Measurements from ENCODE around the gene CIITA. TPM values are rescaled to one million over a fixed set of nuclear protein-coding genes. Genes with fewer than 3 reads are reported as not detected.
A peak's percentile ranks its signal among the peaks of the same experiment; 100 is the strongest.

Gene CIITA
- total RNA-seq, 4 donors from 2014 or later: 14.0 to 20.1 (median 17.9) TPM

- no peak for TF ChIP-seq POLR2A (IDR thresholded peaks at IDR 0.05)
- no peak for TF ChIP-seq CTCF (IDR thresholded peaks at IDR 0.05)
- no peak for DNase-seq (ENCODE audit: low spot score in 2 of 2)
- no peak overlapping the region for H3K4me3 ChIP-seq (ENCODE audit: low read depth, poor library complexity, severe bottlenecking)
- intact Hi-C loops (cut with DNase I; ENCODE audit: low total_unique reads): loop anchor here (10.0 kb wide), 2 partner anchors 426 to 746 kb away; no protein-coding TSS in a partner anchor
- WGBS, 2 donors: 83 to 90% methylated on average over 3 of the region's 3 CpGs
Measured at GRCh38 chr16:10968498-10968897, 91.5 kb downstream of the CIITA start.

GRCh38 chr16:10969615-10970014 lies 92.6 kb downstream of the CIITA start:
- 58 to 70% methylated on average over 1 of the region's 1 CpG for WGBS, 2 donors
- H3K4me3 ChIP-seq (ENCODE audit: low read depth, poor library complexity, severe bottlenecking): no peak overlapping the region
- DNase-seq (ENCODE audit: low spot score in 2 of 2): no peak
- intact Hi-C loops (cut with DNase I; ENCODE audit: low total_unique reads): loop anchor here (5.0 to 10.0 kb wide), 3 partner anchors 288 to 745 kb away; partner anchors contain the start of gene SOCS1
- TF ChIP-seq POLR2A (IDR thresholded peaks at IDR 0.05) (no peak), CTCF (IDR thresholded peaks at IDR 0.05) (no peak)

- TF ChIP-seq CTCF (IDR thresholded peaks at IDR 0.05): no peak
- no peak for TF ChIP-seq POLR2A (IDR thresholded peaks at IDR 0.05)
- no peak for DNase-seq (ENCODE audit: low spot score in 2 of 2)
- no peak overlapping the region for H3K4me3 ChIP-seq (ENCODE audit: low read depth, poor library complexity, severe bottlenecking)
- 82 to 90% methylated on average over 2 of the region's 2 CpGs for WGBS, 2 donors
- intact Hi-C loops (cut with DNase I; ENCODE audit: low total_unique reads): loop anchor here (5.0 kb wide), 1 partner anchor 287 kb away; the partner anchor contains the start of gene SOCS1
Measured at GRCh38 chr16:10970065-10970464, 93.1 kb downstream of the CIITA start.

- intact Hi-C loops (cut with DNase I; ENCODE audit: low total_unique reads): loop anchor here (5.0 kb wide), 1 partner anchor 286 kb away; the partner anchor contains the start of gene SOCS1
- 22 to 47% methylated on average over 3 of the region's 3 CpGs for WGBS, 2 donors
- TF ChIP-seq CTCF (IDR thresholded peaks at IDR 0.05) (peak in 1 of 3 donors; percentile 36), POLR2A (IDR thresholded peaks at IDR 0.05) (no peak)
- DNase-seq (ENCODE audit: low spot score in 2 of 2): peak in 1 of 2 donors; percentile 78
- no peak overlapping the region for H3K4me3 ChIP-seq (ENCODE audit: low read depth, poor library complexity, severe bottlenecking)
Measured at GRCh38 chr16:10971560-10971961, 94.6 kb downstream of the CIITA start.

- intact Hi-C loops (cut with DNase I; ENCODE audit: low total_unique reads): loop anchor here (5.0 kb wide), 1 partner anchor 285 kb away; the partner anchor contains the start of gene SOCS1
- TF ChIP-seq CTCF (IDR thresholded peaks at IDR 0.05) (peak in 1 of 3 donors; percentile 9), POLR2A (IDR thresholded peaks at IDR 0.05) (no peak)
- 40 to 53% methylated on average over 4 of the region's 4 CpGs for WGBS, 2 donors
- no peak for DNase-seq (ENCODE audit: low spot score in 2 of 2)
- H3K4me3 ChIP-seq (ENCODE audit: low read depth, poor library complexity, severe bottlenecking): no peak overlapping the region
Measured at GRCh38 chr16:10972108-10972818, 95.3 kb downstream of the CIITA start.

Measured in lower leg skin (tissue), 4 donors.